H1 (cell line): ENCODE results near the gene MYL5. TPM values are rescaled to one million over a fixed set of nuclear protein-coding genes. Genes with fewer than 3 reads are reported as not detected.

Experiments
- CBX5 ChIP-seq: fragments of 300-800, 300-1000 bp; sonication (generic); IDR thresholded peaks from 2 replicates; pipeline ENCODE4 v1.7.1; 2016; ENCODE audit warnings: antibody characterized with exemption, low read length, low read depth
- CTBP2 ChIP-seq: IDR thresholded peaks from 2 replicates; pipeline ENCODE4 v1.7.0; 2011; ENCODE audit warnings: borderline replicate concordance, mild to moderate bottlenecking, moderate library complexity, mixed read lengths, low read length; ENCODE audit not compliant: insufficient read depth, insufficient read length
- EZH2 ChIP-seq: fragments of 200-600 bp; sonication (generic); IDR thresholded peaks from 2 replicates; pipeline ENCODE4 v1.7.1; 2012; ENCODE audit warnings: low read depth, mild to moderate bottlenecking, moderate library complexity, low read length, inconsistent platforms; ENCODE audit not compliant: severe bottlenecking
- HDAC6 ChIP-seq: IDR thresholded peaks from one replicate; pipeline ENCODE4 v1.7.1; 2012; ENCODE audit warnings: low read depth, mild to moderate bottlenecking, inconsistent platforms, low read length, moderate library complexity
- MAFK ChIP-seq: IDR thresholded peaks from 2 replicates; pipeline ENCODE4 v1.6.1; 2012; ENCODE audit warnings: low read depth, mild to moderate bottlenecking, improper control_type of control experiment, low read length
- SP1 ChIP-seq: IDR thresholded peaks from 2 replicates; pipeline ENCODE4 v1.6.1; 2011; ENCODE audit warnings: low read depth, low read length
- SP4 ChIP-seq: IDR thresholded peaks from 2 replicates; pipeline ENCODE4 v1.6.1; 2012; ENCODE audit warnings: low read length, inconsistent platforms
- SRF ChIP-seq: IDR thresholded peaks from 2 replicates; pipeline ENCODE4 v1.6.1; 2011; ENCODE audit warnings: mild to moderate bottlenecking, low read depth, low read length, moderate library complexity
- SUZ12 ChIP-seq: fragments of 200-600 bp; sonication (generic); IDR thresholded peaks from 2 replicates; pipeline ENCODE4 v1.6.1; 2012; ENCODE audit warnings: mild to moderate bottlenecking, inconsistent platforms, low read length, moderate library complexity, mixed read lengths
- TEAD4 ChIP-seq: IDR thresholded peaks from 2 replicates; pipeline ENCODE4 v1.6.1; 2012; ENCODE audit warnings: low read depth, low read length, inconsistent platforms, mixed read lengths
- YY1 ChIP-seq: IDR thresholded peaks from 2 replicates; pipeline ENCODE4 v1.6.1; 2011; ENCODE audit warnings: low read depth, mild to moderate bottlenecking, low read length
- polyA plus RNA-seq, 7 experiments: library from polyadenylated mRNA; depleted of rRNA in 3 of 7; stranded (reverse) in 5 of 7; unstranded in 2 of 7; fragments of >200 nt in 5 of 7; fragments of 200-250 nt in 2 of 7; gene quantifications; 1 replicate in 5 of 7; 2 replicates in 1 of 7; 4 replicates in 1 of 7; pipeline versions ENCODE4 v1.2.1 to v1.2.3, GENCODE V29; 2011 to 2013; ENCODE audit warnings: missing spikeins in 2 of 7, mixed read lengths in 2 of 7
- total RNA-seq: library from RNA; stranded (reverse); fragmentation: NEBNext Ultra II Directional; extraction: Animal tissue kit (Norgen Biotek cat#: 25700); gene quantifications from 2 replicates; pipeline ENCODE4 v1.2.1, GENCODE V29; 2021

MYL5 gene
- total and polyA plus RNA-seq, 2 of the 8 experiments (the other 6 are each of a cell fraction or from before 2014, with no cell fraction given): 5.7 to 6.8 TPM

- TF ChIP-seq CTBP2: no peak
- TF ChIP-seq SP1: no peak
- no peak for TF ChIP-seq SRF
- no peak for TF ChIP-seq TEAD4
- TF ChIP-seq CBX5: no peak
- TF ChIP-seq SP4: no peak; the same call in 1 of the 2 replicates
- no peak for TF ChIP-seq HDAC6
- no peak for TF ChIP-seq EZH2
- no peak for TF ChIP-seq MAFK
- peak; percentile 92 for TF ChIP-seq YY1
- no peak for TF ChIP-seq SUZ12
Measured at GRCh38 chr4:674172-675035, at the start of gene MYL5, which contains the start of gene ATP5ME (continued).
